Measurements from ENCODE around the gene PNPT1. TPM values are rescaled to one million over a fixed set of nuclear protein-coding genes. Genes with fewer than 3 reads are reported as not detected.
"Not testable (repeated sequence)": the region's sequence is repeated elsewhere in the genome, so short reads cannot be mapped to it uniquely, and the experiment has no call there.

Gene PNPT1
- 10 to 100 TPM; 54.1 to 60.7 TPM for total RNA-seq

DNA sequence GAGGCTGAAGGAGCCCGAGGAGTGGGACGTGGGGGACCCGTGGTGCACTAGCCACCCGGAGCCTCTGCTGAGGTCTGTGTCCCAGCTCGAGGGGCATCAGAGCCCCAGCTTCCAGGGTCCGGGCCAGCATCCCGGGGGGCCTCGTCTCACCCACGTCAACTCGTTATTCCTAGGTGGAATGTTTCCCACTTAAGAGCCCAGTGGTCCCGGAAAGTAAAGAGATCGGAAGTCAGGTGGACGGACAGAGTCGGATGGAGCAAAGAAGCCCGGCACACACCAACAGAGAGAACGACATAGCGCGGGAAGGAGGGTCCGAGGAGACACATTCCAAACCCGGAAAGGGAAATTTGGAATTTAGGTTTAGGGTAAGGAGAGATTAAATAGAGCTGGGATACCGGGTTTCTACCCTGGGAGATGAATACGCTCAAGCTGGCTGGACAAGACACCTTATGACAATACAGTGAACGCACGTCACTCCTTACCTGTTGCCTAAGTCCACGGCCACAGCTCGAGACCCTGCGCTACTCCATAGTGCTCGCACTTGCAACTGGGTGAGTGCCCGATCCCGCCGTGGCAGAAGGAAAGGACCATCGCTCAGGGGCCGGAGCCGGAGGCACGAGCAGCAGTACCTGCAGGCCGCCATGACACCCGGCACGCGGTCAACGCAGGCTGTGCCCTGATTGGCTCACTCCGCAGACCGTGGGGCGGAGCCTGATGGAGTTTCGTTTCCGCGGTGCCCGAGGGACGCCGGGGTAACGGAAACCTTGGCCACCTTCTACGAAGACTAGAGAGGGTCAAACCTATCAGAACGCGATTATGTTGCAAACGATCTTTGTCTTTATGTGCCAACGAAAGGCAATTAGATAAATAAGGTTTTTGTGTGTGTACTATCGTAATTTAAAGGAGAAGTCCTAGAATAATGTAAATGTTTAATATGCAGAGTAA lies at the start of gene PNPT1:
Gene PNPT1 (minus strand): TSS at position 664 of the 945 bp plus-strand sequence. CDS start 21 bp downstream, at position 643.
- peak within 1 kb of the TSS; percentile 92 for H3K4me3 Mint-ChIP-seq
- intact Hi-C loops (cut with micrococcal nuclease): loop anchor here (1.0 to 5.0 kb wide), 7 partner anchors 76 to 641 kb away; partner anchors contain the start of genes CFAP36, CLHC1, MTIF2 and PPP4R3B
- H3K9me3 Mint-ChIP-seq: no peaks in the 10 kb centered on the region
- peaks cover 24% of the 10 kb centered on the region for H3K36me3 Mint-ChIP-seq (ENCODE audit: low read depth)
- DNase-seq: peak; percentile 96
- CTCF ChIA-PET: interaction anchor here (0.7 kb wide), 1 partner anchor 102 kb away, joined by 3 read pairs; no protein-coding TSS in a partner anchor
- H3K27me3 Mint-ChIP-seq (ENCODE audit: low read depth): no peaks in the 10 kb centered on the region
- peak within 1 kb of the TSS; percentile 86 for H3K27ac Mint-ChIP-seq
- H3K4me1 Mint-ChIP-seq (ENCODE audit: low read depth): peaks cover 34% of the 10 kb centered on the region

DNA sequence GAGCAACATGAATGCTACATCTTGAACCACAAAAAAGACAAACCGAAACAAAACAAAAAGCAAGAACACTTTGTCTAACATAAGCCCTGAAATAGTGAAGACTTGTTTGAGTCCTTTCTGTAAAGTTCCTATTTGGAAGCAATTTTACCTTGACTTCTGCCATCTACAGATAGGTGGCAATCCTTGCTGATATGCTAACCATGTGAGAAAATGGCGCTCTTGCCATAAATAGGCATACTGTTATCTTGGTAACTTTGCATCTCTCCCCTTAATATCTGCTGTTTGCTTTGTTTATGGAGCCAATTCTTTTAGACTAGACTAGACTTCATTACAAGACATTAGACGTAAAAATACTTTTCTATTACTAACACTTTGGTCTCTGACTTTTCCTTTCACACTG lies 49.4 kb upstream of the PNPT1 start:
- no peaks in the 10 kb centered on the region for H3K36me3 Mint-ChIP-seq (ENCODE audit: low read depth)
- no peaks in the 10 kb centered on the region for H3K4me1 Mint-ChIP-seq (ENCODE audit: low read depth)
- intact Hi-C loops (cut with micrococcal nuclease): no loop called here
- DNase-seq: no peak
- H3K27me3 Mint-ChIP-seq (ENCODE audit: low read depth): peaks cover 24% of the 10 kb centered on the region
- no peaks in the 10 kb centered on the region for H3K9me3 Mint-ChIP-seq
- no peak overlapping the region for H3K27ac Mint-ChIP-seq
- no peak overlapping the region for H3K4me3 Mint-ChIP-seq
- CTCF ChIA-PET: no interaction called here

- H3K4me3 Mint-ChIP-seq; DNase-seq; H3K9me3 Mint-ChIP-seq; H3K4me1 Mint-ChIP-seq (ENCODE audit: low read depth); intact Hi-C loops (cut with micrococcal nuclease); CTCF ChIA-PET; H3K36me3 Mint-ChIP-seq (ENCODE audit: low read depth); H3K27me3 Mint-ChIP-seq (ENCODE audit: low read depth); H3K27ac Mint-ChIP-seq: not testable (repeated sequence)
These were observed 42.4 kb upstream of the PNPT1 start for GRCh38 chr2:55736019-55736536.

DNA sequence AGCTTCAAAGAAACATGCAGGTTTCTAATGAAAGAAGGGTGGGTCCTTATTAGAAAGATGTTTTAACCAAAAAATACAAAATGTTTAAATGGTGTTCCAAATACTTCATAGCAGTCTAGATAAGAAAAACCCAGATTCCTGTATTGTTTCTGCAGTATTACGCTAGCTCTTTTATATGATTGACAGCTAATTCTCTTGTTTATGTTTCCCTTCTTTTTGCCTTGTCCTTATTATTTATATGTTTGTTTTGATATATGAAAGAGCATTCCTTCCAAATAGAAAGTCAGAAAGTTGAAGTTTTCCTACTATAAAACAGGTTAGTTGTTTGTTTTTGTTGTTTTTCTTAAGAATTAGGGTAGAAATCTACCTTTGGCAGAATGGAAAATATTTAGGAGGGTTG lies 41.1 kb upstream of the PNPT1 start:
- Mint-ChIP-seq H3K27ac (no peak overlapping the region), H3K27me3 (ENCODE audit: low read depth) (no peaks in the 10 kb centered on the region), H3K4me3 (no peak overlapping the region), H3K36me3 (ENCODE audit: low read depth) (no peaks in the 10 kb centered on the region), H3K4me1 (ENCODE audit: low read depth) (no peaks in the 10 kb centered on the region), H3K9me3 (no peaks in the 10 kb centered on the region)
- intact Hi-C loops (cut with micrococcal nuclease): no loop called here
- CTCF ChIA-PET: no interaction called here
- DNase-seq: no peak

GRCh38 chr2:55733335-55733734 lies 39.7 kb upstream of the PNPT1 start:
- Mint-ChIP-seq H3K27ac (no peak overlapping the region), H3K4me3 (no peak overlapping the region), H3K27me3 (ENCODE audit: low read depth) (no peaks in the 10 kb centered on the region), H3K9me3 (no peaks in the 10 kb centered on the region), H3K36me3 (ENCODE audit: low read depth) (no peaks in the 10 kb centered on the region), H3K4me1 (ENCODE audit: low read depth) (no peaks in the 10 kb centered on the region)
- intact Hi-C loops (cut with micrococcal nuclease): no loop called here
- no peak for DNase-seq
- CTCF ChIA-PET: no interaction called here

- Mint-ChIP-seq H3K27ac (no peak overlapping the region), H3K36me3 (ENCODE audit: low read depth) (no peaks in the 10 kb centered on the region), H3K4me1 (ENCODE audit: low read depth) (no peaks in the 10 kb centered on the region), H3K9me3 (no peaks in the 10 kb centered on the region), H3K27me3 (ENCODE audit: low read depth) (no peaks in the 10 kb centered on the region), H3K4me3 (no peak overlapping the region)
- CTCF ChIA-PET: no interaction called here
- intact Hi-C loops (cut with micrococcal nuclease): no loop called here
- no peak for DNase-seq
These were observed 39.2 kb upstream of the PNPT1 start for GRCh38 chr2:55732854-55733253.

GRCh38 chr2:55729136-55729685 lies 35.6 kb upstream of the PNPT1 start:
- H3K4me1 Mint-ChIP-seq (ENCODE audit: low read depth): no peaks in the 10 kb centered on the region
- H3K9me3 Mint-ChIP-seq: no peaks in the 10 kb centered on the region
- H3K4me3 Mint-ChIP-seq: no peak overlapping the region
- intact Hi-C loops (cut with micrococcal nuclease): no loop called here
- no peak for DNase-seq
- CTCF ChIA-PET: interaction anchor here (1.5 kb wide), 1 partner anchor 11 kb away, joined by 3 read pairs; no protein-coding TSS in a partner anchor
- peaks cover under 1% of the 10 kb centered on the region for H3K27me3 Mint-ChIP-seq (ENCODE audit: low read depth)
- H3K27ac Mint-ChIP-seq: no peak overlapping the region
- H3K36me3 Mint-ChIP-seq (ENCODE audit: low read depth): no peaks in the 10 kb centered on the region

GRCh38 chr2:55721596-55722215 lies 28.1 kb upstream of the PNPT1 start:
- no peaks in the 10 kb centered on the region for H3K4me1 Mint-ChIP-seq (ENCODE audit: low read depth)
- no peak overlapping the region for H3K4me3 Mint-ChIP-seq
- H3K27me3 Mint-ChIP-seq (ENCODE audit: low read depth): peaks cover 2% of the 10 kb centered on the region
- H3K27ac Mint-ChIP-seq: no peak overlapping the region
- no peaks in the 10 kb centered on the region for H3K36me3 Mint-ChIP-seq (ENCODE audit: low read depth)
- intact Hi-C loops (cut with micrococcal nuclease): no loop called here
- CTCF ChIA-PET: no interaction called here
- DNase-seq: no peak
- H3K9me3 Mint-ChIP-seq: no peaks in the 10 kb centered on the region

DNA sequence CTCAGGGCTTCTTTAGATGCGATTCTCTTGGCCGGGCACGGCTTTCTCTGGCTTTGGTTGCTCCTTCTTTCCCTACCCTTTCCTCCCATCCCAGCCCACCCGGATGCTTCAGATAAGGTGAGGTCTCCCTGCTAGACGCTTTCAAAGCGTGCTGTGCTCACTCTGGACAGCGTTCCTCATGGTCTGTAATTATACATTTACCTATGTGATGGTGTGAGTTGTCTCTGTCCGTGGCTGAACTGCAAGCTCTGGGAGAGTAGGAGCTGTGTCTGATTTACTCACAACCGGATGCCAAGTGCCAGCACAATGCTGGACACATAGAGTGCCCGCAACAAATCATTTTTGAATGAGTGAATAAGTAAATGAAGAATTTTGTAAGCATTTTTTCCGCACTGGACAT lies 26.8 kb upstream of the PNPT1 start:
- no peaks in the 10 kb centered on the region for H3K36me3 Mint-ChIP-seq (ENCODE audit: low read depth)
- H3K4me3 Mint-ChIP-seq: no peak overlapping the region
- H3K4me1 Mint-ChIP-seq (ENCODE audit: low read depth): no peaks in the 10 kb centered on the region
- intact Hi-C loops (cut with micrococcal nuclease): no loop called here
- H3K27me3 Mint-ChIP-seq (ENCODE audit: low read depth): peaks cover 8% of the 10 kb centered on the region
- no peak overlapping the region for H3K27ac Mint-ChIP-seq
- CTCF ChIA-PET: interaction anchor here (1.1 kb wide), 1 partner anchor 11 kb away, joined by 3 read pairs; no protein-coding TSS in a partner anchor
- no peak for DNase-seq
- no peaks in the 10 kb centered on the region for H3K9me3 Mint-ChIP-seq

GRCh38 chr2:55719852-55720251 lies 26.2 kb upstream of the PNPT1 start:
- no peak for DNase-seq
- Mint-ChIP-seq H3K27me3 (ENCODE audit: low read depth) (peaks cover 8% of the 10 kb centered on the region), H3K4me3 (no peak overlapping the region), H3K4me1 (ENCODE audit: low read depth) (no peaks in the 10 kb centered on the region), H3K9me3 (no peaks in the 10 kb centered on the region), H3K27ac (no peak overlapping the region), H3K36me3 (ENCODE audit: low read depth) (no peaks in the 10 kb centered on the region)
- intact Hi-C loops (cut with micrococcal nuclease): loop anchor here (2.0 kb wide), 2 partner anchors 463 to 1797 kb away; partner anchors contain the start of gene CCDC85A
- CTCF ChIA-PET: interaction anchor here (0.5 to 2.0 kb wide), 4 partner anchors 12 to 410 kb away, joined by 3 to 5 read pairs (median 4); no protein-coding TSS in a partner anchor

- no peaks in the 10 kb centered on the region for H3K9me3 Mint-ChIP-seq
- no peaks in the 10 kb centered on the region for H3K36me3 Mint-ChIP-seq (ENCODE audit: low read depth)
- CTCF ChIA-PET: interaction anchor here (0.6 to 2.0 kb wide), 12 partner anchors 9 to 1800 kb away, joined by 3 to 6 read pairs (median 3); no protein-coding TSS in a partner anchor
- no peaks in the 10 kb centered on the region for H3K4me1 Mint-ChIP-seq (ENCODE audit: low read depth)
- H3K27me3 Mint-ChIP-seq (ENCODE audit: low read depth): peaks cover 6% of the 10 kb centered on the region
- H3K27ac Mint-ChIP-seq: no peak overlapping the region
- H3K4me3 Mint-ChIP-seq: no peak overlapping the region
- intact Hi-C loops (cut with micrococcal nuclease): loop anchor here (1.0 to 2.0 kb wide), 5 partner anchors 243 to 1798 kb away; partner anchors contain the start of gene CCDC85A
- peak; percentile 68 for DNase-seq
These were observed 24.7 kb upstream of the PNPT1 start for GRCh38 chr2:55718165-55719008.

Measured in activated naive CD4-positive, alpha-beta T cell treated with anti-CD3 and anti-CD28 coated beads for 36 hours (primary cell).